RWPE1 (cell line): ENCODE data around the gene HIRIP3.
"Not testable (repeated sequence)": the region's sequence is repeated elsewhere in the genome, so short reads cannot be mapped to it uniquely, and the experiment has no call there.

ENCODE experiments used
- CTCF ChIA-PET: fragments of 350-600 bp; sonication (Branson Sonifier 250); formaldehyde crosslinking; extraction: SDS; loops from one replicate; lab custom pipeline; 2021; lab: Yijun Ruan, JAX
- POLR2A ChIA-PET: fragments of 400-600 bp; formaldehyde crosslinking; extraction: SDS; loops from one replicate; lab custom pipeline; 2020; ENCODE audit warnings: antibody characterized with exemption; ENCODE audit not compliant: low non-redundant PET; lab: Yijun Ruan, JAX
- DNase-seq: peaks from one replicate; pipeline ENCODE4 v3.0.0; 2012; ENCODE audit warnings: low spot score
- H3K27ac ChIP-seq: fragments of 450-650 bp; 2 replicates; pipeline ENCODE4 v1.5.1; 2017
- CTCF ChIP-seq: fragments of 450-650 bp; conservative IDR thresholded peaks from 2 replicates; pipeline ENCODE4 v1.5.1; 2017; ENCODE audit warnings: low read depth, mild to moderate bottlenecking

Gene HIRIP3

GRCh38 chr16:29962344-29962994 lies 32.9 kb downstream of the HIRIP3 start:
- ChIA-PET CTCF (interaction anchor here (0.5 to 1.3 kb wide), 2 partner anchors 9 to 12 kb away, joined by 3 to 8 read pairs; no protein-coding TSS in a partner anchor), POLR2A (interaction anchor here (0.8 to 1.2 kb wide), 4 partner anchors 11 to 172 kb away, joined by 3 to 5 read pairs (median 4); partner anchors contain the start of genes KIF22 and TAOK2)
- H3K27ac ChIP-seq, result peak overlapping the region; percentile 89
- no peak for TF ChIP-seq CTCF
- DNase-seq, result peak; percentile 19

GRCh38 chr16:29961479-29962343 lies 33.7 kb downstream of the HIRIP3 start, which contains the start of gene TMEM219:
Gene TMEM219, plus strand, starts transcription at chr16:29962079. Its CDS starts 1,065 bp downstream, at chr16:29963144.
- CTCF ChIA-PET, result interaction anchor here (0.5 to 1.3 kb wide), 4 partner anchors 11 to 103 kb away, joined by 3 to 8 read pairs (median 4); no protein-coding TSS in a partner anchor
- peak; percentile 30; the same call in 1 of the 2 replicates for TF ChIP-seq CTCF
- POLR2A ChIA-PET, result interaction anchor here (0.6 to 1.2 kb wide), 5 partner anchors 10 to 171 kb away, joined by 3 to 5 read pairs (median 4); partner anchors contain the start of gene KIF22
- peak within 1 kb of the TSS; percentile 89 for H3K27ac ChIP-seq
- DNase-seq, result peak; percentile 90

- H3K27ac ChIP-seq, result peak overlapping the region; percentile 89
- no peak for TF ChIP-seq CTCF
- CTCF ChIA-PET, result interaction anchor here (0.5 to 1.3 kb wide), 4 partner anchors 10 to 104 kb away, joined by 3 to 8 read pairs (median 3); no protein-coding TSS in a partner anchor
- DNase-seq, result no peak
- POLR2A ChIA-PET, result interaction anchor here (0.6 to 1.2 kb wide), 4 partner anchors 9 to 60 kb away, joined by 3 to 5 read pairs (median 4); no protein-coding TSS in a partner anchor
Measured at GRCh38 chr16:29961127-29961478, 34.3 kb downstream of the HIRIP3 start.

GRCh38 chr16:29959821-29960220 lies 35.6 kb downstream of the HIRIP3 start:
- DNase-seq, POLR2A ChIA-PET, H3K27ac ChIP-seq, CTCF ChIA-PET: not testable (repeated sequence)

GRCh38 chr16:29959293-29959692 lies 36.1 kb downstream of the HIRIP3 start:
- no peak overlapping the region for H3K27ac ChIP-seq
- DNase-seq, result no peak
- POLR2A ChIA-PET, result interaction anchor here (0.5 kb wide), 1 partner anchor 32 kb away, joined by 4 read pairs; no protein-coding TSS in a partner anchor
- no peak for TF ChIP-seq CTCF
- CTCF ChIA-PET, result interaction anchor here (0.6 kb wide), 1 partner anchor 241 kb away, joined by 4 read pairs; no protein-coding TSS in a partner anchor

- ChIA-PET CTCF (interaction anchor here (0.6 kb wide), 1 partner anchor 240 kb away, joined by 4 read pairs; no protein-coding TSS in a partner anchor), POLR2A (interaction anchor here (0.5 kb wide), 1 partner anchor 32 kb away, joined by 4 read pairs; no protein-coding TSS in a partner anchor)
Measured at GRCh38 chr16:29958756-29959155, 36.7 kb downstream of the HIRIP3 start.

More at GRCh38 chr16:29958756-29959155, 36.7 kb downstream of the HIRIP3 start:
- no peak for TF ChIP-seq CTCF
- H3K27ac ChIP-seq, result no peak overlapping the region
- no peak for DNase-seq
